HepG2 (cell line): ENCODE measurements around the gene LMTK2.

Source experiments
- CBX5 ChIP-seq: sonication (generic); formaldehyde crosslinking; IDR thresholded peaks from 2 replicates; pipeline ENCODE4 v1.4.0; 2020; ENCODE audit warnings: missing genetic modification reagents, borderline replicate concordance
- MAFG ChIP-seq: sonication (generic); formaldehyde crosslinking; IDR thresholded peaks from 2 replicates; pipeline ENCODE4 v1.5.1; 2020; ENCODE audit warnings: mild to moderate bottlenecking, missing genetic modification reagents
- ZNF766 ChIP-seq: sonication (generic); formaldehyde crosslinking; IDR thresholded peaks from 2 replicates; pipeline ENCODE4 v1.5.0; 2020; ENCODE audit warnings: missing genetic modification reagents, borderline replicate concordance

DNA sequence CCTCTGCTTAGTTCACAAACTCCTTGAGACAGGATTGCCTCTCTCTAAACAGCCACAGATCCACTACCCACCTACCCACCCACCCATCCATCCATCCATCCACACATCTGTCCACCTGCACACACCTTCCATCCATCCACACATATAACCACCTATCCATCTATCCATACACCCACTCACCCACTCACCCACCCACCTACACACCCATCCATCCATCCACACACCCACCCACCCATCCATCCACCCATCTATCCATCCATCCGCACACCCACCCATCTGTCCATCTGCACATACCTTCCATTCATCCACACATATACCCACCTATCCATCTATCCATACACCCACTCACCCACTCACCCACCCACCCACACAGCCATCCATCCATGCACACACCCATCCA, 135.7 kb downstream of the LMTK2 start:
- TF ChIP-seq MAFG (CRISPR knock-in tag) = no peak
- no peak for TF ChIP-seq CBX5 (CRISPR knock-in tag)
- TF ChIP-seq ZNF766 = no peak
